H1 (cell line): Measurements from ENCODE around the gene MAP1A. TPM values are rescaled to one million over a fixed set of nuclear protein-coding genes. Genes with fewer than 3 reads are reported as not detected.

ENCODE experiments used
- CBX8 ChIP-seq: fragments of 300-800, 300-1000 bp; sonication (generic); IDR thresholded peaks from 2 replicates; pipeline ENCODE4 v1.7.1; 2016; ENCODE audit warnings: low read depth, low read length, borderline replicate concordance
- CHD7 ChIP-seq: fragments of 300-600 bp; sonication (generic); IDR thresholded peaks from 2 replicates; pipeline ENCODE4 v1.7.1; 2012; ENCODE audit warnings: low read length, moderate library complexity, mild to moderate bottlenecking, inconsistent platforms; ENCODE audit not compliant: insufficient replicate concordance
- CTBP2 ChIP-seq: IDR thresholded peaks from 2 replicates; pipeline ENCODE4 v1.7.0; 2011; ENCODE audit warnings: borderline replicate concordance, mild to moderate bottlenecking, moderate library complexity, mixed read lengths, low read length; ENCODE audit not compliant: insufficient read depth, insufficient read length
- E2F6 ChIP-seq: IDR thresholded peaks from 2 replicates; pipeline ENCODE4 v1.6.1; 2012; ENCODE audit warnings: inconsistent platforms
- RFX5 ChIP-seq: IDR thresholded peaks from 2 replicates; pipeline ENCODE4 v1.6.1; 2011; ENCODE audit warnings: low read depth, low read length, improper control_type of control experiment, borderline replicate concordance
- SIX5 ChIP-seq: IDR thresholded peaks from 2 replicates; pipeline ENCODE4 v1.6.1; 2011; ENCODE audit warnings: mild to moderate bottlenecking, low read depth, low read length
- polyA plus RNA-seq, 7 experiments: library from polyadenylated mRNA; depleted of rRNA in 3 of 7; stranded (reverse) in 5 of 7; unstranded in 2 of 7; fragments of >200 nt in 5 of 7; fragments of 200-250 nt in 2 of 7; gene quantifications; 1 replicate in 5 of 7; 2 replicates in 1 of 7; 4 replicates in 1 of 7; pipeline versions ENCODE4 v1.2.1 to v1.2.3, GENCODE V29; 2011 to 2013; ENCODE audit warnings: missing spikeins in 2 of 7, mixed read lengths in 2 of 7
- total RNA-seq: library from RNA; stranded (reverse); fragmentation: NEBNext Ultra II Directional; extraction: Animal tissue kit (Norgen Biotek cat#: 25700); gene quantifications from 2 replicates; pipeline ENCODE4 v1.2.1, GENCODE V29; 2021

The MAP1A gene
- total and polyA plus RNA-seq, 2 of the 8 experiments (the other 6 are each of a cell fraction or from before 2014, with no cell fraction given) = 0.80 to 2.4 TPM

DNA sequence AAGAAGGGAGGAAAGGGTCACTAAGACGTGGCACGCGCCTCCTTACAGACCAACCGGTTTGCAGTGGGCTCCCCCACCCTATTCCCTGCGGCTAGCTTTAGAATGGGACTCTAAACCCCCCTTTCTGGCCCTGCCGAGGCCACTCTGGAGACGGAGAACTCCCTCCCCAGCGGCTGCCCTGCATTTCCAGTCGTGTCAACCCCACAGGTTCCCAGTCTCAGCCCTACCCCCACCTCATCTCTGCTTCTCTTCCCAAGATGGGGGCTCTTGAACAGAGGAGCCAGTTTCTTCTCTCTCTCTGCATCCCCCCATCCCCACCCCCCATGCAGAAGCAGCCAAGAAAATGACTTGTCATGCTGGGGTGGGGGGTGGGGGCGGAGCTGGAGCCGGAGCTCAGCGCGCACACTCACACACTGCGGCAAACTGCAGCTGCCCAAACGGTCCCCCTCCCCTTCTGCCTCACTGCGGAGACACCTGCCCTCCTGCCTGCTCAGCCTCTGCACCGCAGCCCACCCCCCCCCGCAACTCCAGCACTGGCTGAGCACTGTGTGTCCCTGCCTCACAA is 871 bp downstream of the MAP1A start (continued):
- TF ChIP-seq CHD7 = no peak
- TF ChIP-seq CTBP2 = peak; percentile 86
- TF ChIP-seq CBX8 = no peak
- TF ChIP-seq SIX5 = no peak
- TF ChIP-seq RFX5 = no peak
- no peak for TF ChIP-seq E2F6
